Hindlimb muscle (tissue), 1 donor: ENCODE data around the gene FRAS1. TPM values are rescaled to one million over a fixed set of nuclear protein-coding genes. Genes with fewer than 3 reads are reported as not detected.

Experiments
- DNase-seq: peaks from one replicate; pipeline ENCODE4 v3.0.0-alpha.2; 2013
- polyA plus RNA-seq: library from polyadenylated mRNA; unstranded; fragments of 120-200 nt; gene quantifications from one replicate; pipeline ENCODE4 v1.2.1, GENCODE V29; 2013; ENCODE audit not compliant: insufficient read length

The FRAS1 gene
- polyA plus RNA-seq, 1 donor = 4.6 TPM

DNA sequence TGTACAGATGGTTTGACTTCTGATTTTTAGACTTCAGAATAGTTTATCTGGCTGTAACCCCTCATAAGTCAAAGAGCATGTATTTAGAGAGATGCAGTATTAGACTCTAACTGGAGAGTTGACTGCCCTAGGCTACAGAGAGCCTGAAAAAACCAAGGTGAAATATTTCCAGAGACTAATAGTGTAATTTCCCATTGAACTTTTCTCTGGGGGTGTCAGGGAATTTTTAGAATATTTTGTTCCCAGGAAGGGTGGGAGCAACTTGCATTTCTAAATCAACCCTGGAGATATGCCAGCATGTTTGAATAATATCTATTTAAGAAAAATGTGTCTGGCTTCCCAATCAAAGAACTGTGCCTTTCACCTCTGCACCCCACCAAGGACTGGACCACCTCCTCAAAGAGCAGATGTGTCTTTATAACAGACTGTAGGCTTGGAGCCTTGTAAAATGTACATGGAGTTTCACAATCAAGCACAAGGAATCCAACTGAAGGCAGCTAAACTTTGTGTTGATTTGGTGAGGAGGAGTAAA lies 496.5 kb downstream of the FRAS1 start:
- DNase-seq = no peak

DNA sequence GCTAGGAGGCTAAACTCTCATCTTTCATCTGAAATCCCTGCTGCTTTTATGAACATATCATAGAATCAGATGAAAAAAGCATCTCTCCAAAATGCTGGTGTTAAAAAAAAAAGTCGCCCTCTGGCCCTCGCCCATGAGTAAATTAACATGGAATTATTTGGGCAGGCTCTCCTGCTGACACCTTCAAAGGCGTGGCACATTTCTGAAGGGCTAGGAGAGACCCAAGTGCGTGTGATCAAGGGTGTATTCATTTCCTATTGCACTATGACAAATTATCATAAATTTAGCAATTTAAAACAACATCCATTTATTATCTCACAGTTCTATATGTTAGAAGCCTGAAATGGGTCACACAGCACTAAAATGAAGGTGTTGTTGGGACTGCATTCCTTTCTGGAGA lies 499.5 kb downstream of the FRAS1 start:
- DNase-seq = no peak

DNA sequence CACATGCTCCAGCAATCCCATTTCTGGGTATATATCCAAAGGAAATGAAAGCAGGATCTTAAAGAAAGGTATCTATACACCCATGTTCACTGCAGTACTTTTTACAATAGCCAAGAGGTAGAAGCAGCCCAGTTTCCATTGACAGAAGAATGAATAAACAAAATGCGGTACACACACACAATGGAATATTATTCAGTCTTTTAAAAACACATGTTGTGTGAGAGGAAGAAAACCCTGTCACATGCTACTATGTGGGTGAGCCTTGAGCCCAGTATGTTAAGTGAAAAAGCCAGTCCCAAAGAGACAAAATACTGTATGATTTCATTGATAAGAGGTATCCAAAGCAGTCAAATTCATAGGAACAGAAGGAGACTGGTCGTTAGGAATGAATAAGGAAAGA lies 500.7 kb downstream of the FRAS1 start:
- DNase-seq = no peak

- DNase-seq = no peak
These were observed 501.3 kb downstream of the FRAS1 start for GRCh38 chr4:78558410-78558809.

DNA sequence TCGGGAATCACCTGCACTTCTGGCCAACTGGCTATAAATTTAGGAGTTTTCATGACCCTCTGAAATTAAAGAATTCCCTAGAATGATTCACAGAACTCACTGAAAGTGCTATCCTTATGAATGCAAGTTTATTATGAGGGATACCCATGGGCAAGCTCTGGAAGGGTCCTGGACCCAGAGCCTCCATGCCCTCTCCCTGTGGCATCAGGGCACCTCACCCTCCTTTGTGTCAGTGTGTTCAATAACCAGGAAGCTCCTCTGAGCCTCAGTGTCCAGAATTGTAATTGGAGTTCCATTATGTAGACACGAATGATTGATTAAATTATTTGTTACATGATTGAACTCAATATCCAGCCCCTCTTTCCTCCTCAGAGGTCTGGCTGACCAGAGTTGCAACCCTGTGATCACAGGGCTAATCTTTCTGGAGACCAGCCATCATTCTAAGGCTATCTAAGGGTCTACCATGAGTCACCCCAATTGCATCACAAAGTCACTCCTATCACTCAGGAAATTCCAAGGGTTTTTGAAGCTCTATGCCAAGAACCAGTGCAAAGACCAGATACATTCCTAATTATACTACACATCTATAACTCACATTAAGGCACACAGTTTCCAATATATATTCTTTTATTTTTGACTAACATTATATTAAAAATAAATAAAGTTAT lies 503.3 kb downstream of the FRAS1 start:
- DNase-seq = no peak

- no peak for DNase-seq
These were observed 504.6 kb downstream of the FRAS1 start for GRCh38 chr4:78561677-78562076.

GRCh38 chr4:78562687-78563086 lies 505.6 kb downstream of the FRAS1 start:
- no peak for DNase-seq

- DNase-seq = no peak
These were observed 508.8 kb downstream of the FRAS1 start for GRCh38 chr4:78565971-78566372.

DNA sequence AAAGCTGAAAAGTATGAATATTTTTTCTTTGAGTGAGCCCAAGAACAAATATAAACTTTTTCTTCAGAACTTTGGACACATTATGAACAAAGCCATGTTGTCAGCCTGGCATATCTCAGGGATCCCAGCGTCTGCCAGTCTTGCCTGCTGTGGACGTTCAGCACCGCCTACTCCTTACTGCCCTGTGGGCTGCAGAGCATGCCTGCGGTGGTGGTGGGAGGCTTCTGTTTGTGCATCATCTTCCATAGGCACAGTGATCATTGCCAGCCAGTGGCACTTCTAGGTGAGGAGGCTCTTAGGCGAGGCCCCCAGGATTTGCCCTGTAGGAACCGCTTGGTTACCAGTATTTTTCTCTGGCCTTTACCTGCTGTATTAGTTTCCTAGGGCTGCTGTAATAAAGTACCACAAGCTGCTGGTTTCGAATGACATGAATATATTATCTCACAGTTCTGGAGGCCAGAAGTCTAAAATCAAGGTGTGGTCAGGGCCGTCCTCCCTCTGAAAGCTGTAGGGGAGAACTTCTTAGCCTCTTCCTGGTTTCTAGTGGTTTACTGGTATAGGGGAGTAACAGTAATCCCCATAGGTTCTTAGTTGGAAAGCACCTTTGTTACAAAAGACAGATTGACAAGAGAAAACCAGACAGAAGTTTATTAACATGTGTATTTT lies 509.8 kb downstream of the FRAS1 start:
- DNase-seq = no peak

- no peak for DNase-seq
These were observed 510.5 kb downstream of the FRAS1 start for GRCh38 chr4:78567500-78568060.

DNA sequence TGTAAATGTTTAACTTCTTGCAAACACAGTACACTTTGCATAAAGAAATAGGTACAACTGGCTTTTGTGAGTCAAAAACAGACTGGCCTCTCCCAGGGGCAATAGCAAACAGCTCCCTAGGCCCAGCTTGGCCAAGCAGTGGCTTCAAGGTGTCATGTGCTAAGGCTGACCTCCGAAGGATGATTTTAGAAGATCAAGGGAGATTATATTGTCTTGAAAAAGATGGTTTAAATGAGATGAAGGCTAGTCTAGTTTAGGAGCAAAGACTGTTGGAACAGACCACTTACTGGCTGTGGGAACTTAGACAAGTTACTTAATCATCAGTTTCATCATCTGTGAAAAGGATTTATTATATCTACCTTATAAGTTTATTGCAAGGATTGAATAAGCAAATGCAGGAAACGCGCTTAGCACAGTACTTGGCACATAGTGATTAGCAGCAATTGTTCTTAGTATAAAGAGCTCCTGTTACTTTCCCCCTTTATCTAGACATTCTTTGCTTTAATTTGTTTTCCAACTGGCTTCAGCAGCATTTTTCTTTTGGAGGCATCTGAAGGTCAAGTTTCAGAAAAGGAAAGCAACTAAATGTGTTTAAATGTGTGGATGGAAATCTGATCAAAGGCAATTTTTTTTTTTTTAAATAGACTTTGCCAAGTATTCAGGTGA lies 511.6 kb downstream of the FRAS1 start:
- no peak for DNase-seq

- peak; percentile 22 for DNase-seq
These were observed 512.2 kb downstream of the FRAS1 start for GRCh38 chr4:78569306-78569821.

GRCh38 chr4:78570117-78570516 lies 513.0 kb downstream of the FRAS1 start:
- DNase-seq = no peak

GRCh38 chr4:78571804-78572203 lies 514.7 kb downstream of the FRAS1 start:
- no peak for DNase-seq

- DNase-seq = no peak
These were observed 521.7 kb downstream of the FRAS1 start for GRCh38 chr4:78578674-78579425.

- no peak for DNase-seq
These were observed 524.5 kb downstream of the FRAS1 start for GRCh38 chr4:78581618-78582017.

DNA sequence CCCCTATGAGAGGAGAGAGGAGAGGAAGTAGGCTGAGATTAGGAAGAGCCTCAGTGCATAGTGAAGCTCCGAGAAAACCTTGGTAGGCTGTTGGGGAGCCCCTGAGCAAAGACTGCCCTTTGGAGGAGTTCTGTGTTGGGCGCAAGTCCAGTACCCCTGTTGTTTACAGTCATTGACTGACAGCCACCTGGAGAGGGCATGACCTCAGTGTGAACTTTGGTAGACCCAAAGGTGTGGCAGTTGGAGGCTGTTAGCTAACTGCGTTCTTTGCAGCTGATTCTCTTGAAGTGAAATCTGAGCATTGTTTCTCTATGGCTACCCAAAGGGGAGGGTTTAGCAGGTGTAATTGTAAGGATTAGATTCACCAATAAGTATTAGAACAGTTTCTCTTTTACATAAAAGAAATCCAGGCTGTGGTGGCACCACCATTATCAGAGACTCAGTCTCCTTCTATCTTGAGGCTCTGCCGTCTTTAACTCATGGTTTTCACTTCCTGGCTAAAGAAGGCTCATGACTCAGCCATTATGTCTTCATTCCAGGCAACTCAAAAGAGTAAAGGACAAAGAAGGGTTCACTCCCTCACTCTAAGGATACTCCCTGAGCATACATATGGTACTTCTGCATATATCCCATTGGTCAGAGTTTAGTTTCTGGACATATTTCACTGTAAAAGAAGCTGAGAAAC lies 527.9 kb downstream of the FRAS1 start:
- DNase-seq = no peak

GRCh38 chr4:78585633-78586032 lies 528.5 kb downstream of the FRAS1 start:
- DNase-seq = no peak

GRCh38 chr4:78588894-78589545 lies 531.9 kb downstream of the FRAS1 start:
- DNase-seq = no peak

DNA sequence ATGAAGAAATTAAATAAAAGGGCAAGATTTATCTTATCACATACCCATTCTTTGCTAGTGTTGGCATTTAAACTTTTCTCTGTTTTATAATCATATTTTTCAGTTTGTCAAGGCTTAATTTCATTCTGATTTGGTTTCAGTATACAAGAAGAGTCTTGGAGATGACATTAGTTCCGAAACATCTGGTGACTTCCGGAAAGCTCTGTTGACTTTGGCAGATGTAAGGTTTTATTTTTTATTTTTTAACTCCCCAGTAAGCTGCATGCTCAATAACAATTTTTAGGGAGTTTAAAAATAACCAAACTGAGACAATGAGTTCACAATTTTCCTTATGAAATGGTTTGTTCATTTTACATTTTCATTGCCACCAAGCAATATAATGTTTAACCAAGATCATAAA lies 534.3 kb downstream of the FRAS1 start:
- DNase-seq = no peak

- DNase-seq = no peak
These were observed 535.1 kb downstream of the FRAS1 start for GRCh38 chr4:78592088-78592783.
